ENCODE measurements around the gene KLC1.
A peak's percentile ranks its signal among the peaks of the same experiment; 100 is the strongest.

Gene KLC1

GRCh38 chr14:103625356-103626095 is 3.5 kb upstream of the KLC1 start:
- no peak for DNase-seq (ENCODE audit: low read depth)

GRCh38 chr14:103626146-103626850 is 2.7 kb upstream of the KLC1 start:
- no peak for DNase-seq (ENCODE audit: low read depth)

- no peak for DNase-seq (ENCODE audit: low read depth)
Measured at GRCh38 chr14:103627073-103628025, 1.7 kb upstream of the KLC1 start.

- peak; percentile 79 for DNase-seq (ENCODE audit: low read depth)
Measured at GRCh38 chr14:103628221-103628683, 759 bp upstream of the KLC1 start.

GRCh38 chr14:103629503-103630121 is 601 bp downstream of the KLC1 start:
- no peak for DNase-seq (ENCODE audit: low read depth)

- DNase-seq (ENCODE audit: low read depth) = no peak
Measured at GRCh38 chr14:103630364-103631108, 1.5 kb downstream of the KLC1 start.

GRCh38 chr14:103633391-103633790 is 4.4 kb downstream of the KLC1 start:
- no peak for DNase-seq (ENCODE audit: low read depth)

GRCh38 chr14:103634156-103634555 is 5.1 kb downstream of the KLC1 start:
- DNase-seq (ENCODE audit: low read depth) = no peak

GRCh38 chr14:103638594-103638993 is 9.6 kb downstream of the KLC1 start:
- DNase-seq (ENCODE audit: low read depth) = no peak

GRCh38 chr14:103641161-103641560 is 12.2 kb downstream of the KLC1 start:
- DNase-seq (ENCODE audit: low read depth) = no peak

GRCh38 chr14:103646189-103646588 is 17.2 kb downstream of the KLC1 start:
- DNase-seq (ENCODE audit: low read depth) = no peak

- no peak for DNase-seq (ENCODE audit: low read depth)
Measured at GRCh38 chr14:103649001-103649400, 20.0 kb downstream of the KLC1 start.

- DNase-seq (ENCODE audit: low read depth) = no peak
Measured at GRCh38 chr14:103650213-103650612, 21.2 kb downstream of the KLC1 start.

GRCh38 chr14:103651585-103651984 is 22.6 kb downstream of the KLC1 start:
- DNase-seq (ENCODE audit: low read depth) = no peak

- DNase-seq (ENCODE audit: low read depth) = no peak
Measured at GRCh38 chr14:103652806-103653205, 23.8 kb downstream of the KLC1 start.

- peak; percentile 54 for DNase-seq (ENCODE audit: low read depth)
Measured at GRCh38 chr14:103653336-103653735, 24.3 kb downstream of the KLC1 start.

- DNase-seq (ENCODE audit: low read depth) = no peak
Measured at GRCh38 chr14:103653805-103654204, 24.8 kb downstream of the KLC1 start.

GRCh38 chr14:103654619-103655018 is 25.6 kb downstream of the KLC1 start:
- DNase-seq (ENCODE audit: low read depth) = no peak

- DNase-seq (ENCODE audit: low read depth) = peak; percentile 16
Measured at GRCh38 chr14:103656031-103656755, 27.2 kb downstream of the KLC1 start.

GRCh38 chr14:103656756-103657133 is 27.7 kb downstream of the KLC1 start:
- DNase-seq (ENCODE audit: low read depth) = no peak

- peak; percentile 76 for DNase-seq (ENCODE audit: low read depth)
Measured at GRCh38 chr14:103657471-103657870, 28.5 kb downstream of the KLC1 start.
